NCI-H2029 treated with DMSO at 0.1 percent for 48 hours (cell line): ENCODE results near the gene UROC1.

Experiments used
- DNase-seq: peaks from one replicate; lab custom pipeline; 2025; lab: John Stamatoyannopoulos, UW

Gene UROC1

GRCh38 chr3:126494970-126495230 is 22.7 kb downstream of the UROC1 start:
- DNase-seq, result no peak

DNA sequence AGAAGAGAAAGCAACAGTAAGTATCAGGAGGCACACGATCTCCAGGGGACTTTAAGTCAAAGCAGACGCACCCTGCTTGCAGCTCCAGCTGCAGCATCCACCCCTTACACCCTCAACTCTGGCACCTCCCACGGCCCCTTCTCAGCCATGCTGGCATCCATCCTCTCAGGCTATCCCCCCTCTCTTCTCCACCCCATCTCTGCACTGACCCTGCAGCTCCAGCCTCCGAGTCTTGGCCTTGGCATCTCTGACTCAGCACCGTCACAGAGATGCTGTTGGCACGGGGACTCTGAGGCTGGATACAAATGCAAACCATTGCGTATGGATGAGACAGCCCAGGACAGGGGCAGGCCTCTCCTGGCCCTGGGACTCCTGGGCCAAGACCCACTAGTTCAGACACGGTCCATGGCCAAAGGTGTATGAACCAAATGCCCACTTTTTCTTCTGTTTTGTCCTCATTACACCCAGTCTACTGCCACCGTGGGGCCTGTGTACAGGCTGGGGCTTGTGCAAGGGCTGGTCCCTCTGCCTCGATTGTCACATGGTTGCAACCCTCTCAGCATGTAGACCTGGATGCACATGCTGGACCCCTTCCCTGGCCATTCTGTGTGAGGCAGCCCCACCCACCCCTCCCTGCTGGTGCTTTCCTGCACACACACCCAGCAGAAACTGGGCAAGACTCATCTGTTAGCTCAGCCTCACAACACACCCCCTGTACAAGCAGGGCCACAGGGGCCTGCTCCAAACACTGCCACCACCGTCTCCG is 23.2 kb downstream of the UROC1 start:
- no peak for DNase-seq

DNA sequence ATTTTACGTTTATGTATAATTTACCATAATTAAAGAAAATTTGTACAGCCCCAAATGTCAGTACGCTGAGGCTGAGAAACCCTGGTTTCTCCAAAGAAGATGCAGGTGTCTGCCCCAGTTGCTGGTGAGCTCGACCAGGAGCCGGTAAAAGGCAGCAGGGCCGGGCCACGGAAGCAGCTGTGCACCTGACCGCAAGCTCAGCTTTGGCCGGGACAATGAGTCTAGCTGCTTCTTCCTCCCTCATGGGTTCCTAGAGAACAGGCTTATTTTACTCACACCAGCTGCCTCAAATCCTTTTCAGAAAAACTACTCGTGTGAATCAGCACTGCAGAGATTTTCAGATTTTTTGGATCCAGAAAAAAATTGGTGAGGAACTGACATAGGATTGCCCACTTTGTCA is 23.8 kb downstream of the UROC1 start:
- DNase-seq, result no peak

DNA sequence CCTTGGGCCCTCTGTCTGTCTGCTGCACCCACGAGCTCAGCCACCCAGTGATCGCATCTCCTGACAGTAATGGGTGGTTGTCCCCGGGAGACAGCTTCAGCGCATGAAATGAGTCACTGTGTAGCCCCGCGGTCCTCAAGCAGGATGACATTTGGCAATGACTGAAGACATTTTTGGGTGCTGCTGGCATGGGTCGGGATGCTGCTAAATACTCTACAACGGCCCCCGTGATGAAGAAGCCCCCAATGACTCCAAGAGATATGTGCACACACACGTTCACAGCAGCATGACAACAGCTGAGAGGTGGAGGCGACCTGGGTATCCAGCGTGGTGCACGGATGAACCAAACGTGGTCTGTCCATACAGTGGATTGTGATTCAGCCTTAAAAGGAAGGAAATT is 24.5 kb downstream of the UROC1 start:
- no peak for DNase-seq

DNA sequence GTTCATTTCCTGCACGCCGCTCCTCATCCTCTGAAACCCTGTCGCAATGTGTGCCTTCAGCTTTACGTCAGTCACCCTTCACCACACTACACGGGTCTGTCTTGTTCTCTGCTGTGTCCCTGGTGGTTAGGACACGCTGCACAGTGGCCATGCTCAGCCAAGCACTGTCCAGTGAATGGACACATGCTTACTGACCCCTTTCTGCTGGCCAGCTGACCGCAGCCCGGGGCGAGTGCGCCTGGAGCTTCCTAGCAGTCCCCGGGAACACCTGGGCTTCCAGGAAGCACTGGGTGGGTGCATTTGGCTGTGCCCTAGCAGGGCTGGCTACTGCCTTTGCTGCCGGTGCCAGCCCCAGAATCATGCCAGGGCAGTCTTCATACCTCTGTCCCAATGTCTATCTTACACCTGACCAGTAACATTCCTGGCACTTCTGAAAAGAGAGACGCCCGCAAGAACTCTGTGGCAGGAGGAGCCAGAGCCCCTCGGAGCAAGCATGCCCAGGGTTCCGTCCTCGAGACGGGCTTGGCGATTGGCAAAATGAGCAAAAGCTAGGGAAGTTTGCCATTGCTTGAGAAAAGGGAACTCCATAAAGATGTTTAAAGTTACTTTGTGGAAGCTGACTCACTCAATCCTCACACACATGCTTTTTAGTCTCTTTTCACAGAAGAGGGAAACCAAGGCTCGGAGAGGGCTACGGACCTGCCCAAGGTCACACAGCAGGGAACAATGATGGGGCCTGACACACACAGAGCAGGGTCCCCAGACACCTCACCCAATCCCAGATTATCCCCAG is 26.2 kb downstream of the UROC1 start:
- DNase-seq, result no peak

GRCh38 chr3:126490619-126491018 is 27.0 kb downstream of the UROC1 start:
- no peak for DNase-seq

DNA sequence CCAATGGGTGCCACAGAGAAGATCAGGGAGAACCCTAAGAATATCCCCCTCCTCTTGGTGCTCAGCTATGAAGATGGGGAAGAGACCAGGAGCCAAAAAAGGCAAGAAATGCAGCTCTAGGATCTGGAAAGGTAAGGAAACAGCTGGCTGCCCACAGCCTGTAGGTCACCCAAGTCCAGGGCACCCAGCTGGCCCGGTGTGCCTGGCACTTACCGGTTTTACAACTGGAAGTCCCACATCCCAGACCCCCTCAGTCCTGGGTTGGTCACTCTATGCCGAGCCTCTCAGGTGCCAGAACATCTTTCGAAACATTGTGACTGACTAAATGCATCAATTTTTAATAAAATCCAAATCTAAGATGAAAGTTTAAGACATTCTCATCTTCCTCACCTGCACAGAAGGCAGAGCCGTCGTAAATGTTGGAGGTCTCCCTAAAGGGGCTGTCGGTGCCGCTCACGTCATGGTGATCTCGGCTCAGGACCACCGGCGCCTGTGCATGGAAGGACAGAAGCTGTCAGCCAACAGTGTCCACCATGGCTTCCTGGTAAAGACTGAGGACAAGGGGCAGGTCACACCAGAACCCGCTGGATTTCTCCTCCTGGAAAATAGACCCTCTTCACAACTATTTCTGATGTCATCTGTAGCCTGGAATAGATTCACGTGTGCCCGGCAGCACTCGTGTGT is 28.5 kb downstream of the UROC1 start:
- DNase-seq, result no peak

DNA sequence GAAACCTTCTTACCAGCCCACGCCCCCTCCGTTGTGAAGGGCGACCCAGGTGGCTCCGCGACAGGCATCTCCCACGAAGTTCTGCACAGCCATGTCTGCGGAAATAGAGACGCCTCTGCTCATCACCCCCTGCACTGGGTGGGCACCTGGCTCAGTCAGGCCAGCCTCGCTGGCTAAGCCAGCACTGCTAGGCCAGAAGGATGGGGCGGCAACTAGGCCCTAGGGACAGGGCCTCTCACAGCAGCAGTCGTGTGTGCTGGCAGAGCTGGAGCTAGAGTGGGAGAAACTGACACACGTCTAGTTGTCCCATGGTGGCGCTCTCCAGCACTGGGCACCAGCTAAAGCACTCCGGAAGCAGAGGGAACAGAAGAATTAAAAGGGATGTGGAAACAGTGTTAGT is 29.4 kb downstream of the UROC1 start:
- no peak for DNase-seq

- DNase-seq, result no peak
Measured at GRCh38 chr3:126487151-126487771, 30.3 kb downstream of the UROC1 start.

GRCh38 chr3:126486360-126486847 is 31.2 kb downstream of the UROC1 start:
- DNase-seq, result no peak

DNA sequence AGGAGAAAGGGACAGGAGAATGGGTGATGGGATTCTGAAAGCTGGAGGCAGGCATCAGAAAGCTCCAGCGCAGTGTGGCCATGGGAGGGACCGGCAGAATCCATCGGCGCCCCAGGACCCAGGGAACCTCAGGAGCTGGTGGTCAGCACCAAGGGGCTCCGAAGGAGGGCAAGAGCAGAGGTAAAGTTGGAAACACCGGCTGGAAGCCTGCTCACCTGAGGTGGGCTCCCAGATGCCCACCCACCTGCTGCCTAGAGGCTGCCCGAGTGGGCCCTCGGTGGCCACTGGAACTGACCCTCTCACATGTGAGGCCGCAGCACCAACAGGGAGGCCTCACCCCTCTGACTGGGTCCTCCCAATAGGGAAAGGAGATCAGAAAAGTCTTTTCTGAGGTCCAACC is 31.6 kb downstream of the UROC1 start:
- DNase-seq, result no peak

DNA sequence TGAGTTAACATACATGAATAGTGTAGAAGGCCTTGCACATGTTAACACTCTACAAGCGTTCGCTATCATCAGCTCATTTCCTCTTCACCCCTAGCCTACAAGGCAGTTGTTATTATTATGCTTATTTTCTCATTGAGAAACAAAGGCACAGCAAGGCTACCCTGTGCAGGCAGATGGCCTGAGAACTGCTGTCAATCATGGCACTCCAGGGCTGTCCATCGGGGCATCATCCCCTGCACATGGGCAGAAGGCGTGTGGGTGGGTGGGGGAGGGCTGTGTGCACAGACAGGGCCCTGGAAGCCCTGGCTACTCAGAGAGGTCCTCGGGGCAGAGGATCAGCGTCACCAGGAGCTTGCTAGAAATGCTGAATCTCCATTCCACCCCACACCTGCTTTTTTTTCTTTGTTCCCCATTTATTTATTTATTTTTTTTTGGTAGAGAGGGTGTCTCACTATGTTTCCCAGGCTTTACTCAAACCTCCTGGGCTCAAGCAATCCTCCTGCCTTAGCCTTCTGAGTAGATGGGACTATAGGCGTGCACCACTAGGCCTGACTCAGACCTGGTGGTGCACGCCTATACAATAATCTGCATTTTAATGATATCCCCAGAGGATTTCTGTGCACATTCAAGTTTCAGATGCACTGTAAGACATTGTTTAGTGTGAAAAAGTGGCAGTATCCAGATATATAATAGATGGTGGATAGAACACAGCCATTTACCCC is 32.2 kb downstream of the UROC1 start:
- no peak for DNase-seq

GRCh38 chr3:126484662-126485061 is 32.9 kb downstream of the UROC1 start:
- DNase-seq, result no peak

DNA sequence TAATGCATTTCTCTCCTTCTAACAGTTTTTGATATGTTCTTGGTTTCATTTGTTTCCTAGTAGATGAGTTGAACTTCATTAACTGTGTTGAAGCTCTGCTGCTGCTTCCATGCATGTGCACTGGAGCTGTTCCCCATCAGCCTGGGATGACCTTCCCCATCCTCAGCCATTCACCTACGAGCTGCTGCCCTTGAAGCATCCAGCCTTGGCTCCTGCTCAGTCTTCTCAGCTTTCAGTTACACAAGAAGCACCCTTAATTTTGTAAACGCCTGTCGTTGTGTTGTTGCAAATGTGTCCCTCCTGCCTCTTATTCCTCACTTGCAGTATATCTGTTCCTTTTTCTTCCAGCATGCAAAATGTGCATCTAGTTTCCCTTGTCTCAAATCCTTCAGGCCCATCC is 33.4 kb downstream of the UROC1 start:
- DNase-seq, result no peak

GRCh38 chr3:126483321-126483761 is 34.2 kb downstream of the UROC1 start:
- DNase-seq, result no peak

DNA sequence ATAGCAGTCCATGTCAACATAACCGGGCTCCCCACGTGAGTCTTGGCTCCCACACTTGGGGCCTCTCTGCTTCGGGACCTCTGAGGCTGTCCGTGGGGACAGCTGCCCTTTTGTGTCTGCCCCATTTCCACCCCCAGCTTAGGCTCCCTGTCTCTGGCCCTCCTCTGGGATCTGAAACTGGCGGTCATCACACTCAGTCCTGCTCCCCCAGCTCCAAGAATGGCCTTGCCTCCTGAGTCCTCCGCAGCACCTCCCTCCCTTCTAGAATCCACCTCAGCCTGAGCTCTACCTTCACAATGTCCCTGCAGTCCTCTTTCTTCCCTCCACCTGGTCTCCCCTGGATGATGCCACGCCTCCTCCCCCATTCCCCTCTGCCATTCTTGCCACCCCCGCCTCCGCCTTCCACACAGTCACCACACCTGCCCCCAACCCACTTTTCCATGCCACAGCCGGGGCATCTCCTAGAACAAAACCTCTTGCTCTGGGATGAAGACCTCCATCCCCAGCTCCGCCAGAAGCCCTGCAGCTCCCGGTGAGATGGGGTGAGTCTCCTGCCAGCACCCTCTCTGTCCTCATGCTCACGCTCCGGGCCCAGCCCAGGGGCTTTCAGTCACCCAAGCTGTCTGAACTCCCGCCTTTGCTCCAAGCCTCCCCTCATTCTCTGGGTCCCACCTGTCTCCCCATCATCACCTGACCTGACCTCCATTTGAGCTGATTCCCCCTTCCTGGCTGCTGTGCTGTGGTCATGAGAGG is 34.9 kb downstream of the UROC1 start:
- no peak for DNase-seq

DNA sequence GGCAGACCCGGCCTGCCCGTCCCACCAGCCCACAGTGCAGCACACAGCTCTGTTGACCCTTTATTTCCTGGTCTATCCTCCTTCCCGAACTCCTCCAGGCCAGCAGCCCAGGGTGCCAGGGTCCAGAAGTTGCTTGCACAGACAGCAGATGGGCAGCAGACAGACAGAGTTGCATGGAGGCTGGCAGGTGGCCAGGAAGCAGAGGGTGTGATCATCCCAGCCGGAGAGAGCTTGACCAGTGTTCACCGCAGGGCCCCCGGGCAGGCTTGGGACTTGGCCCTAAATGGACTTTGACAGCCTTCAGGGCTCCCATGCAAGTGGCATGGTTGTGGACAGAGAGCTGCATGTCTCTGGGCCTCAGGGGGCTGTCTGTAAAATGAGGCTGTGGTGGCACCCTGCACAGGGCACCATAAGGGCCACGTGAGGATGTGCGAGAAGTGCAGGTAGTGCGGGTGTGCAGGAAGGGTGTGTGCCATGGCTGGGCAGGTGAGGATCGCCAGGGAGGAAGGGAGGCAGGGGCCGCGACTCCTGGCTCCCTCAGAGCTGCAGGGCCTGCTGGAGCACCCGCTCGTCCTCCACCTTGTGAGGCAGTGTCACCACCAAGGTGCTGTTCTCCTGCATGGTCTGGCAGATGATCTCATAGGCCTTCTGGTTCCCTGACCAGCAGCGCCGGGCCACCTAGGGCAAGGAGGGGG is 35.6 kb downstream of the UROC1 start:
- no peak for DNase-seq

- no peak for DNase-seq
Measured at GRCh38 chr3:126480861-126481260, 36.7 kb downstream of the UROC1 start.

GRCh38 chr3:126480206-126480605 is 37.4 kb downstream of the UROC1 start:
- DNase-seq, result no peak

DNA sequence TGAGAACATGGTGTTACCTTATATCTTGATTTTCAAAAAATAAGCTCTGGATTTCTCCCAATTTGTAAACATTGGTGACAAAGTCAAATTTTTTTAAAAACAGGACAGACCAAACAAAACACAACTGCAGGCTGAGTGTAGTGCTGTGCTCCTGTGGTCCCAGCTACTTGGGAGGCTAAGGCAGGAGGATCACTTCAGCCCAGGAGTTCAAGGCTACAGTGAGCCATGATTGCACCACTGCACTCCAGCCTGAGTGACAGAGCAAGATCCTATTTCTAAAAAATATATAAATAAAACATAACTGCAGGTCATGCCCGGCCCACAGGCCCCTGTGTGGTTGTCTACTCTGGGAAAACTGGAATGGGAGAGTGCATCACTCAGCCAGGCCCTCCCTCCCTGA is 37.9 kb downstream of the UROC1 start:
- no peak for DNase-seq
